OCI-LY1 (cell line): ENCODE measurements around the gene MICALL2.

ENCODE experiments used
- CTCF ChIP-seq: fragments of 200-600 bp; sonication (generic), shearing (Covaris generic); IDR thresholded peaks from 2 replicates; pipeline ENCODE4 v1.5.1; 2017; ENCODE audit warnings: mild to moderate bottlenecking, antibody characterized with exemption, low read length, moderate library complexity, mixed read lengths
- EZH2 ChIP-seq: fragments of 200-600 bp; sonication (generic), shearing (Covaris generic); IDR thresholded peaks from 2 replicates; pipeline ENCODE4 v1.8.0; 2017; ENCODE audit warnings: borderline replicate concordance, mixed run types, mild to moderate bottlenecking, antibody characterized with exemption, low read length, moderate library complexity, mixed read lengths

- no peak for TF ChIP-seq CTCF
- no peak for TF ChIP-seq EZH2
Measured at GRCh38 chr7:1395211-1396070, 63.8 kb downstream of the MICALL2 start.
